Gastrocnemius medialis (tissue), 4 donors: ENCODE results near the gene SELENBP1.

Source experiments
- POLR2A ChIP-seq, 2 donors: fragments of 450-650 bp; IDR thresholded peaks; one replicate each; pipeline ENCODE4 v1.6.1; 2017; ENCODE audit warnings: antibody characterized with exemption in 2 of 2, mild to moderate bottlenecking in 2 of 2, moderate library complexity in 2 of 2
- TF ChIP-seq, protein P1 (sequence below), 5 experiments: fragments of 450-650 bp in 3 of 5; fragments of 200-600 bp in 2 of 5; sonication (generic) in 2 of 5; IDR thresholded peaks in 4 of 5; conservative IDR thresholded peaks in 1 of 5; 1 replicate in 4 of 5; 2 replicates in 1 of 5; pipeline ENCODE4 v1.5.1; 2016 to 2019; ENCODE audit warnings: antibody characterized with exemption in 5 of 5, mild to moderate bottlenecking in 3 of 5, moderate library complexity in 3 of 5

DNA sequence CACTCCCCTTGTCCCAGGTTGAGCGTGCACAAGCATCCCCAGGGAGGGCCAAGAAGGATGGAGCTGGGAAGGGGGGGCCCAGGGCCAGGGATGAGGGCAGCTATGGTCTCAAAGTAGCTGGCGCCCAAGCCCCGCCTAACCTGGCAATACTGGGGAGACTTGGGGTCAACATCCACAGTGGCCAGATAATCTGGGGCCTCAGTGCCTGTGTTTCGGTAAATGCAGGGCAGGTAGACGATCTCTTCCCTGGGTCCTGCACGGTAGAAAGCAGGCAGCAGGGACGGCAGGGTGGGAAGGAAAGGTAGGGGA, 3.2 kb downstream of the SELENBP1 start:
- TF ChIP-seq, protein P1, sequence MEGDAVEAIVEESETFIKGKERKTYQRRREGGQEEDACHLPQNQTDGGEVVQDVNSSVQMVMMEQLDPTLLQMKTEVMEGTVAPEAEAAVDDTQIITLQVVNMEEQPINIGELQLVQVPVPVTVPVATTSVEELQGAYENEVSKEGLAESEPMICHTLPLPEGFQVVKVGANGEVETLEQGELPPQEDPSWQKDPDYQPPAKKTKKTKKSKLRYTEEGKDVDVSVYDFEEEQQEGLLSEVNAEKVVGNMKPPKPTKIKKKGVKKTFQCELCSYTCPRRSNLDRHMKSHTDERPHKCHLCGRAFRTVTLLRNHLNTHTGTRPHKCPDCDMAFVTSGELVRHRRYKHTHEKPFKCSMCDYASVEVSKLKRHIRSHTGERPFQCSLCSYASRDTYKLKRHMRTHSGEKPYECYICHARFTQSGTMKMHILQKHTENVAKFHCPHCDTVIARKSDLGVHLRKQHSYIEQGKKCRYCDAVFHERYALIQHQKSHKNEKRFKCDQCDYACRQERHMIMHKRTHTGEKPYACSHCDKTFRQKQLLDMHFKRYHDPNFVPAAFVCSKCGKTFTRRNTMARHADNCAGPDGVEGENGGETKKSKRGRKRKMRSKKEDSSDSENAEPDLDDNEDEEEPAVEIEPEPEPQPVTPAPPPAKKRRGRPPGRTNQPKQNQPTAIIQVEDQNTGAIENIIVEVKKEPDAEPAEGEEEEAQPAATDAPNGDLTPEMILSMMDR (IDR thresholded peaks at IDR 0.05 in 4 of 5, conservative IDR thresholded peaks at IDR 0.05 in 1 of 5): no peak
- no peak for TF ChIP-seq POLR2A (IDR thresholded peaks at IDR 0.05)
